HepG2 (cell line): ENCODE data around the gene TGFA. TPM values are rescaled to one million over a fixed set of nuclear protein-coding genes. Genes with fewer than 3 reads are reported as not detected.
A peak's percentile ranks its signal among the peaks of the same experiment; 100 is the strongest.

Experiments used
- MAF1 ChIP-seq: sonication (generic); formaldehyde crosslinking; IDR thresholded peaks from 2 replicates; pipeline ENCODE4 v1.5.0; 2020; ENCODE audit warnings: missing genetic modification reagents, borderline replicate concordance
- ZNF253 ChIP-seq: sonication (generic); formaldehyde crosslinking; IDR thresholded peaks from 2 replicates; pipeline ENCODE4 v1.8.0; 2022; ENCODE audit warnings: mild to moderate bottlenecking, missing genetic modification reagents, borderline replicate concordance
- ZNF605 ChIP-seq: sonication (generic); formaldehyde crosslinking; IDR thresholded peaks from 2 replicates; pipeline ENCODE4 v1.8.0; 2022; ENCODE audit warnings: mild to moderate bottlenecking, missing genetic modification reagents
- polyA plus RNA-seq, 8 experiments: library from polyadenylated mRNA; depleted of rRNA in 3 of 8; stranded (reverse) in 7 of 8; unstranded in 1 of 8; fragments of >200 nt; fragmentation: Illumina TruSeq in 4 of 8; extraction: Trizol in 4 of 8; gene quantifications; 2 replicates each; pipeline versions ENCODE4 v1.2.1 to v1.2.3, GENCODE V29; 2011 to 2016; ENCODE audit warnings: low read depth in 4 of 8, missing spikeins in 1 of 8, mixed read lengths in 1 of 8; ENCODE audit not compliant: insufficient read depth in 1 of 8
- total RNA-seq, 5 experiments: library from RNA; depleted of rRNA; stranded (reverse); fragments of >200 nt; fragmentation: Illumina TruSeq; extraction: Trizol; gene quantifications; 2 replicates each; pipeline ENCODE4 v1.2.3, GENCODE V29; 2016; ENCODE audit warnings: low read depth in 1 of 5
- TF ChIP-seq, protein P1 (sequence below): sonication (generic); formaldehyde crosslinking; IDR thresholded peaks from 2 replicates; pipeline ENCODE4 v1.4.0; 2020; ENCODE audit warnings: mild to moderate bottlenecking, missing genetic modification reagents

Gene TGFA
- total and polyA plus RNA-seq, 2 of the 13 experiments (the other 11 are each of a cell fraction or from before 2014, with no cell fraction given), result 7.8 to 15.3 TPM

DNA sequence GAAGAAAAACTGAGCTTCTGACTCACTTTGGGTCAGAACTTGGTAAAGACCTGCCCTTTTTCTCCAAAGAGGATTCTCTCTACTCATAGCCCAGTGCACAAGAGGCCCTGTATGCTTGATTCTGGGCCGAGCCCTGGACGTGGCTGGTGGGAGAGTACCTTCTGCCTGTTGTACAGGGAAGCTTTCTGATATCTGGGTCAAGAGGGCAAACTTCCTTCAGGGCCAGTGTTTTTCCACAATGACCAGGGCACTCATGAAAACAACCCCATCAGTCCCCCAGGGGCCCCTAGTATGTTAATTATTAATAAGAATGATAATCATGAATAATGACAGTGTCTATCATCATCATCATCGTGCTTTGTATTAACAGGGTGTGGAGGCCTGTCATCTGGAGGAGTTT lies 90.0 kb downstream of the TGFA start (continued):
- TF ChIP-seq, protein P1, sequence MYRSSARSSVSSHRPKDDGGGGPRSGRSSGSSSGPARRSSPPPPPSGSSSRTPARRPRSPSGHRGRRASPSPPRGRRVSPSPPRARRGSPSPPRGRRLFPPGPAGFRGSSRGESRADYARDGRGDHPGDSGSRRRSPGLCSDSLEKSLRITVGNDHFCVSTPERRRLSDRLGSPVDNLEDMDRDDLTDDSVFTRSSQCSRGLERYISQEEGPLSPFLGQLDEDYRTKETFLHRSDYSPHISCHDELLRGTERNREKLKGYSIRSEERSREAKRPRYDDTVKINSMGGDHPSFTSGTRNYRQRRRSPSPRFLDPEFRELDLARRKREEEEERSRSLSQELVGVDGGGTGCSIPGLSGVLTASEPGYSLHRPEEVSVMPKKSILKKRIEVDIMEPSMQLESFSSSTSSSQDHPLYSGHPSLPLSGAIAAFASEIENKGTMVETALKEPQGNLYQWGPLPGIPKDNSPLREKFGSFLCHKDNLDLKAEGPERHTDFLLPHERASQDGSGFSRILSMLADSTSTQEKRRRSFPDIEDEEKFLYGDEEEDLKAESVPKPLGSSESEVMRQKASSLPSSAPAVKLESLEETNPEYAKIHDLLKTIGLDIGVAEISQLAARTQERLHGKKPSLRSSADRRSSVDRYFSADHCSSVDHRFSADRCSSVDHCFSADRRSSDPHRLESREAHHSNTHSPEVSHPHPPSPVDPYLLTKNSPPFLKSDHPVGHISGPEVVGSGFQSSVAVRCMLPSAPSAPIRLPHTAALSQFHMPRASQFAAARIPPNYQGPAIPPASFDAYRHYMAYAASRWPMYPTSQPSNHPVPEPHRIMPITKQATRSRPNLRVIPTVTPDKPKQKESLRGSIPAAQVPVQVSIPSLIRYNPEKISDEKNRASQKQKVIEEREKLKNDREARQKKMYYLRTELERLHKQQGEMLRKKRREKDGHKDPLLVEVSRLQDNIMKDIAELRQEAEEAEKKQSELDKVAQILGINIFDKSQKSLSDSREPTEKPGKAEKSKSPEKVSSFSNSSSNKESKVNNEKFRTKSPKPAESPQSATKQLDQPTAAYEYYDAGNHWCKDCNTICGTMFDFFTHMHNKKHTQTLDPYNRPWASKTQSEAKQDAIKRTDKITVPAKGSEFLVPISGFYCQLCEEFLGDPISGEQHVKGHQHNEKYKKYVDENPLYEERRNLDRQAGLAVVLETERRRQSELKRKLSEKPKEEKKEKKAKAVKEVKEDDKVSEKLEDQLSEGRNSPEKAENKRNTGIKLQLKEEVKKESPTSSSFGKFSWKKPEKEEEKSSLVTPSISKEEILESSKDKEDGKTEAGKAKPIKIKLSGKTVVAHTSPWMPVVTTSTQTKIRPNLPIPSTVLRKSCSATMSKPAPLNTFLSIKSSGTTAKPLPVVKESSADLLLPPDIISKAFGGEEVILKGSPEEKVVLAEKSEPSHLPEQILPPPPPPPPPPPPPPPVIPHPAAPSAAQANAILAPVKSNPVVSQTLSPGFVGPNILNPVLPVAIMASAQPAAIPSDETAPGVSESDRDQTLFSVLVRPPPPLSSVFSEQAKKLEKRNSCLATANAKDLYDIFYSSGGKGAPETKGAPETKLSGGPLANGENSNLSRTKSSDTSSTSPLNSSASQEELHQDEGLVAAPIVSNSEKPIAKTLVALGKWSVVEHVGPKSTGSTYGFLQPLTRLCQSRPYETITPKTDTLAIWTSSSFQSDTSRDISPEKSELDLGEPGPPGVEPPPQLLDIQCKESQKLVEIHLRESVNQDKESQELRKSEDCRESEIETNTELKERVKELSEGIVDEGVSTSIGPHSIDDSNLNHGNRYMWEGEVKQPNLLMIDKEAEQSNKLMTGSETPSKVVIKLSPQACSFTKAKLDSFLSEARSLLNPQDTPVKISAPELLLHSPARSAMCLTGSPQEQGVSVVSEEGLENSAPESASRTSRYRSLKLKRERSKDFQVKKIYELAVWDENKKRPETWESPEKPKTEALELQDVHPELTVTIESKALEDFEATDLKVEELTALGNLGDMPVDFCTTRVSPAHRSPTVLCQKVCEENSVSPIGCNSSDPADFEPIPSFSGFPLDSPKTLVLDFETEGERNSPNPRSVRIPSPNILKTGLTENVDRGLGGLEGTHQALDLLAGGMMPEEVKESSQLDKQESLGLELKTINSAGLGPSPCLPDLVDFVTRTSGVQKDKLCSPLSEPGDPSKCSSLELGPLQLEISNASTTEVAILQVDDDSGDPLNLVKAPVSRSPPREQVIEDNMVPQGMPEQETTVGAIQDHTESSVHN (CRISPR knock-in tag), result no peak
- TF ChIP-seq ZNF605 (CRISPR knock-in tag), result peak; percentile 34; the same call in 1 of the 2 replicates
- peak; percentile 13; the same call in 1 of the 2 replicates for TF ChIP-seq MAF1 (CRISPR knock-in tag)
- TF ChIP-seq ZNF253 (CRISPR knock-in tag), result no peak
- TF ChIP-seq, all 625 proteins: peak for 28
